BE2C (cell line): Measurements from ENCODE around the gene GNLY.

Experiments used
- DNase-seq: peaks from one replicate; pipeline ENCODE4 v3.0.0-alpha.2; 2020
- H3K27me3 ChIP-seq: fragments of 250-450 bp; sonication (Bioruptor Pico); 2 replicates; pipeline ENCODE4 v1.5.1; 2020; ENCODE audit warnings: mild to moderate bottlenecking
- H3K36me3 ChIP-seq: fragments of 250-450 bp; sonication (Bioruptor Pico); 2 replicates; pipeline ENCODE4 v1.5.1; 2020; ENCODE audit warnings: mild to moderate bottlenecking
- H3K4me1 ChIP-seq: fragments of 250-450 bp; sonication (Bioruptor Pico); 2 replicates; pipeline ENCODE4 v1.5.1; 2020
- H3K4me3 ChIP-seq: 2 replicates; pipeline ENCODE4 v1.5.1; 2011; ENCODE audit warnings: low read depth, low read length
- H3K9me3 ChIP-seq: fragments of 250-450 bp; sonication (Bioruptor Pico); 2 replicates; pipeline ENCODE4 v1.5.1; 2020
- CTCF ChIP-seq: IDR thresholded peaks from 2 replicates; pipeline ENCODE4 v1.5.1; 2012; ENCODE audit warnings: mild to moderate bottlenecking, low read depth, low read length

GNLY gene

GRCh38 chr2:85744741-85745601 lies 50.8 kb downstream of the GNLY start:
- Histone ChIP-seq H3K36me3 (no peaks in the 10 kb centered on the region), H3K9me3 (no peaks in the 10 kb centered on the region), H3K27me3 (no peaks in the 10 kb centered on the region), H3K4me1 (peaks cover 30% of the 10 kb centered on the region), H3K4me3 (no peak overlapping the region)
- TF ChIP-seq CTCF, result no peak
- no peak for DNase-seq

- Histone ChIP-seq H3K36me3 (no peaks in the 10 kb centered on the region), H3K4me1 (peaks cover 34% of the 10 kb centered on the region), H3K27me3 (no peaks in the 10 kb centered on the region), H3K9me3 (no peaks in the 10 kb centered on the region), H3K4me3 (no peak overlapping the region)
- TF ChIP-seq CTCF, result no peak
- DNase-seq, result no peak
Measured at GRCh38 chr2:85745619-85746018, 51.5 kb downstream of the GNLY start.

- no peaks in the 10 kb centered on the region for H3K36me3 ChIP-seq
- H3K27me3 ChIP-seq, result no peaks in the 10 kb centered on the region
- no peaks in the 10 kb centered on the region for H3K9me3 ChIP-seq
- H3K4me1 ChIP-seq, result peaks cover 39% of the 10 kb centered on the region
- H3K4me3 ChIP-seq, result no peak overlapping the region
- TF ChIP-seq CTCF, result no peak
- DNase-seq, result no peak
Measured at GRCh38 chr2:85746321-85747004, 52.3 kb downstream of the GNLY start.

GRCh38 chr2:85747441-85747840 lies 53.3 kb downstream of the GNLY start:
- H3K4me3 ChIP-seq, result no peak overlapping the region
- DNase-seq, result no peak
- H3K9me3 ChIP-seq, result no peaks in the 10 kb centered on the region
- no peaks in the 10 kb centered on the region for H3K27me3 ChIP-seq
- TF ChIP-seq CTCF, result no peak
- peaks cover 31% of the 10 kb centered on the region for H3K4me1 ChIP-seq
- no peaks in the 10 kb centered on the region for H3K36me3 ChIP-seq

GRCh38 chr2:85748039-85748734 lies 54.0 kb downstream of the GNLY start:
- Histone ChIP-seq H3K9me3 (no peaks in the 10 kb centered on the region), H3K4me3 (no peak overlapping the region), H3K36me3 (no peaks in the 10 kb centered on the region), H3K27me3 (no peaks in the 10 kb centered on the region), H3K4me1 (peaks cover 25% of the 10 kb centered on the region)
- DNase-seq, result no peak
- no peak for TF ChIP-seq CTCF
